NCI-H2107 treated with DMSO at 0.1 percent for 48 hours (cell line): ENCODE measurements around the gene TYW1.
"Not testable (repeated sequence)": the region's sequence is repeated elsewhere in the genome, so short reads cannot be mapped to it uniquely, and the experiment has no call there.

ENCODE experiments used
- DNase-seq: peaks from one replicate; lab custom pipeline; 2025; ENCODE audit not compliant: unreplicated experiment; lab: John Stamatoyannopoulos, UW

Gene TYW1

DNA sequence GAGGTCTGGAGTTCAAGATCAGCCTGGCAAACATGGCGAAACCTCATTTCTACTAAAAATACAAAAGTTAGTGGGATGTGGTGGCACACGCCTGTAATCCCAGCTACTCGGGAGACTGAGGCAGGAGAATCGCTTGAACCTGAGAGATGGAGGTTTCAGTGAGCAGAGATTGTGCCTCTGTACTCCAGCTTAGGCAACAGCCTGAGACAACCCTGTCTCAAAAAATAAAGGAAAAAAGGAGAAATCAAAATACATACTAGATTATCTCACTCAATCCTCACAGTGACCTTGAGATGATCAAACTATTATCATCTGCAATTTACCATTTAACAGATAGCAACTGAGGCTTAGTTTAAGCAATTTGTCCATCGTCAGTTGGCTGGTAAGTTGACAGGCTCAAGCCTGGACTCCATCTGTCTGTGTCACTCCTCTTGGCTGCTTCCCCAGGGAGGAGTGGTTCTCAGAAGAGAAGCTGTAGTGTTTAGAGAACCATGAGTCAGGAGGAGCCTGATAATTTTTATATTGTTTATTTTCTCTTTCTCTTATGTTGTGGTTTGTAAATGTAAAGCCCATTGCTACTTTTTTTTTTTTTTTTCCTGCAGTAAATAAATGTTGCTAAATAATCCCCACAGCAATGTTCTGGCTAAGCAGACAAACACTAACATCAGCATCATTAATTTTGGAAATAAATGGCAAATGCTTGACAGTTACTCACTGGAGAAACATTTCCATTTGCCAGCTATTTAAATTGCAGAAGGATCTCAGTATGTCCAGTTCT is 46.3 kb downstream of the TYW1 start:
- peak; percentile 26 for DNase-seq

DNA sequence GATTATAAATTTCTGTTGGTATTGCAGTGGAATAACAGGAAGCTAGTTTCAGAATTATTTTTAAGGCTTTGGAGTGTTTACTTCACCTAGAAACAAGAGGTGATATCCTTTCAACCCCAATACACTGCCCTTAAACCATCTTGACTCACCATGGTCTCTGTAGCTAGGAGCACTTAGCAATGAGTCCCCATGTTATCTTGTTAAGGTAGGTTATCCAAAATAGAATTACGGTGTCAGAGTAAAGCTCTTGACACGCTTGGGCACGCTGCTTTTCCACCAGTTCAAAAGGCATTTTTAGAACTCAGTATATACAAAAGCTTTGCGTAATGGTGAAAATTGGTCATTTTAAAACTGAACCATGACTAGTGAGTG is 46.9 kb downstream of the TYW1 start:
- DNase-seq, result not testable (repeated sequence)

DNA sequence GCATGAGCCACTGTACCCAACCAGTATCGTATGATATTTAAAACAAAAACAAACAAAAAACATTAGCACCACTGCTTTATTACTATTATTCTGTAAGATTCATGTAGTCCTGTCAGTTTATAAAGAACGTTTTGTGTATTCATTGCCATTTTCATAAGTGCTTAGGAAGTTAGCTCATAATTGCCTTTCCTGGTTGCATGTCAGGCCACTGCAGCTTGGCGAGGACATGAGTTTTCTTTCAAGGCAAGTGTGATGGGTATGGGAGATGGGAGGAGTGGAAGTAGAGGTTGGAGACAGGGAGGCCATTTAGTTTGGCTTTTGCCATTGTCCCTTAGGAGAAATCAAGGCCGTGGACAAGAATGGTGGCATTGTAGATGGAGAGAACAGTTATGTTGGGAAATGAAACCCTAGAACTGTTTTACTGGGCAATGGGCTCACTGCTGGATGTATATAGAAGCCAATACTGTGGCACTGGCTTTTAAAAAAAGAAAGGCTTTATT is 48.9 kb downstream of the TYW1 start:
- no peak for DNase-seq

DNA sequence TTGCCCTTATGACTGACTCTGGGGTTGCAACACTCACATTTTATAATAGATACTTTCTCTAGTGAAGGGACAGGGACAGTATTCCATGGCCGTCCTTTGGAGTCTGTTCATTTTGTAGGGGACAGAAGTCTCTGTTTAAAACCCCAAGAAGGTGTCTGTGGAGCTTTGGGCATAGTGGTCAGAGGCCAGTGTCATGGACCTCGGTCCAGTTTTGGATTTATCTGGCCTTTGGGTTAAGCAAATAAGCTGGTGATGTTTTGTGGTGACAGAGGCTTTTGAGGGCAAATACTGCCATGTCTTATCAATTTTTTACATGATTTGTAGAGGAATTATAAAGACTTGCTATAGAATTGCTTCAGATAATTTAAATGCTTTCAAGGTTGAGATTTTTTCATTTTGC is 50.2 kb downstream of the TYW1 start:
- DNase-seq, result not testable (repeated sequence)

DNA sequence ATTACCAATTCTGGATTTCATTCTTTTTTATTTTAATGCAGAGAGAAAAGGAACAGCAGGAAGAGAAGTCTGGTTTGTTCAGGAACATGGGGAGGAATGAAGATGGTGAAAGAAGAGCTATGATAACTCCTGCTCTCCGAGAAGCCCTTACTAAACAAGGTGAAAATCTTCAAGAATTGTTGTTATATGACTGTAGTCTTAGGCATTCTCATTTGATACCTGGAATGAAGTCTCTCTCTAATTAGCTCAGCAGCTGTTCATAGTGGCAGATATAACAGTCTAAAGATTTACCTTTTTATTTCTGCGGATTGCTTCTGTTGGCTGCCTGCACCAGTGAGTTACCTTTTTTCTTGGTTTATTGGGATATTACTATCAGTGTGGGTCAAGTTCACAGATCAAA is 53.3 kb downstream of the TYW1 start:
- DNase-seq, result not testable (repeated sequence)

DNA sequence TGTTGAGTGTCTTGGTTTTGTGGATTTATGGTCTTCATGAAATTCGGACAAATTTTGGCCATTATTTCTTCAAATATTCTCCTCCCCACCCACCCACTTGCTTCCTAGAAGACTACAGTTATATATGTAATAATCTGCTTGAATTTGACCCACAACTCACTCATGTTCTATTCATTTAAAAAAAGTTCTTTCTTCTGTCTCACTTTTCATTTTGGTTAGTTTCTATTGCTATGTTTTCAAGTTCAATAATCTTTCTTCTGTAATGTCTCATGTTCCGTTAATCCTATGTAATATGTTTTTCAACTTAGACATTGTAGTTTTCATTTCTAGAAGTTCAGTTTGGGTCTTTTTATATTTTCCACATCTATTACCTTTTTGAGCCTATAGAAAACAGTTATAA is 55.5 kb downstream of the TYW1 start:
- DNase-seq, result not testable (repeated sequence)

DNA sequence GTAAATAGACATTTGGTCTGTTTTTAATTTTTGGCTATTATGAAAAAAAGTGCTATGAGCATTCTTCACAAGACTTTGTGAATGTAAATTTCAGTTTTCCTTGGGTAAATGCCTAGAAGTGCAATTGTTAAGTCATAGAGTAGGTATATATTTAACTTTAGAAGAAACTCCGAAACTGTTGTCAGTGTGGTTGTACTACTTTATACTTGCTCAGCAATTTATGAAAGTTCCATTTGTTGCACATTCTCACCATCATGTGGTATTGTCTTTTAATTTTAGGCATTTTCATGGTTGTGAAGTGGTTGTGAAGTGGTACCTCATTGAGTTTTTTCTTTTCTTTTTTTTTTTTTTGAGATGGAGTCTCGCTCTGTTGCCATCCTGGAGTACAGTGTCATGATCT is 60.0 kb downstream of the TYW1 start:
- DNase-seq, result no peak

DNA sequence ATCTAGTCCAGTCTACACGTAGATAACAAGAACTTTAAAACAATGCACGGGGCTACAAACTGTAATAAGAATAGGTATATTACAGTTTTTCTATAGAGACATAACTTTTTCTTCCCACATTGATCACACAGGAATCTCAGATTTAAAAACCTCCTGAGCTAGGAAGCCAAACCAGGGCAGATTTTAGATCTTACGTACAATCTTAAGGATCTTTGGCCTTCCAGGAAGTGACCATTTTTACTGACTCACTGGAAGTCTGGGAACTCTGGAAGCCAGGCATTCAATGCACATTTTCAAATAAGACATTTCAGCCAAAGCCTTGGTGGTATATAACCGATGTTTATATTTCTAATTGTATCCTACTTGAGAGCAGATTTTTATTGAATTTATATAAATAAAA is 64.7 kb downstream of the TYW1 start:
- not testable (repeated sequence) for DNase-seq

DNA sequence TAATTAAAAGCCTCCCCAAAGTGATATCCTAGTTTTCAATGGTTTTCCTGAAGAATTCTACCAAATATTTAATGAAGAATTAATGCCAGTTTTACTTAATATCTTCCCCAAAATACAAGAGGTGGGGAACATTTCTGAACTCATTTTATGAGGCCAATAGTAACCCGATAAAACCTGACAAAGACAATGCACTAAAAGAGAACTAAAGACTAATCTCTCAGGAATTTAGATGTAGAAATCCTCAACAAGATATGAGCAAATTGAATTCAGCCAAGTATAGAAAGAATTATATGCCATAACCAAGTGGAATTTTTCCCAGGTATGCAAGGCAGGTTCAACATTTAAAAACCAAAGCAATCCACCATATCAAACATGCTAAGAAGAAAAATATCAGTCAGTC is 66.2 kb downstream of the TYW1 start:
- DNase-seq, result not testable (repeated sequence)

DNA sequence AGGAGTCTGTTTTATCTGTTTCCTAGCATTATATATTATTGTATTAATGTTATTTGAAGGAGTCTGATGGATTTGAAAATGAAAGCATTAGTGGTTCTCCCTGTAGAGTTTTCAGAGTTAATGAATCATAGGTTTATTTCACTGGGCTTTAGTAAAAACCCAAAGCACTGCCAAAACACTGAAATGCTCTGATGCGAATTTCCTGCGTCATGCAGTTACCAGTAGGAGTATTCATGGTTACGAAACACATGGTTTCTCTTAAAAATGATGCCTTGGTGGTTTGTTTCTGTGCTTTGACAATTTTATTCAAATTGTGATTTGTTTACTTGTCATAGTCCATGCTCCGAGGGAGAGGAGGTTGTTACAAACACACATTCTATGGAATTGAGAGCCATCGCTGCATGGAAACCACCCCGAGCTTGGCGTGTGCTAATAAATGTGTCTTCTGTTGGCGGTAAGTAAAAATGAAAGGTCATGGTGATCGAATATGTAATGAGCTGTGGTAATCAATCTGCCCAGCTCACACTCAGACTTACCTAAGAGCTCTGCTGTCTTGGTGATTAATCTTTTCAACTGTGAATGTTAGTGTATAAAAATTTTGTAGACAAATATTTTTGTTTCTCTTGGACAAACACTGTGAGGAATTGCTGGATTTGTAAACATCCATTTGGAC is 70.5 kb downstream of the TYW1 start:
- not testable (repeated sequence) for DNase-seq

DNA sequence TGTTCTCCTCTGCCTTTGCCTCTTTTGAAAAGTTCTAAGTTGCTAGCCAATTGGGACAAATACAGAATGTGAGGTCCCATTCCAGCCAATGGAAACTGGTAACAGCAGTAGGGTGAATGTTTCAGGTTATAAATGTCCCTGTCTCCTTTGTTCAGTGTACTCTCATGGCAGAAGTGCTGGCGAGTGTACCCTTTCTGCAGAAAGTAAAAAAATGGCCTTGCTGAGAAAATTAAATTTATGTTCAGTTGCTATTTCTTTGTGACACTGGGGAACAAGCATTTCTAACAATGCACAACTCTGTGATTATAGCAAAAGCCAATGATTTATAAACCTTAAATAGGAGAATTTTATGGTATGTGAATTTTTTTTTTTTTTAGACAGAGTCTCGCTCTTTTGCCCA is 79.5 kb downstream of the TYW1 start:
- not testable (repeated sequence) for DNase-seq

DNA sequence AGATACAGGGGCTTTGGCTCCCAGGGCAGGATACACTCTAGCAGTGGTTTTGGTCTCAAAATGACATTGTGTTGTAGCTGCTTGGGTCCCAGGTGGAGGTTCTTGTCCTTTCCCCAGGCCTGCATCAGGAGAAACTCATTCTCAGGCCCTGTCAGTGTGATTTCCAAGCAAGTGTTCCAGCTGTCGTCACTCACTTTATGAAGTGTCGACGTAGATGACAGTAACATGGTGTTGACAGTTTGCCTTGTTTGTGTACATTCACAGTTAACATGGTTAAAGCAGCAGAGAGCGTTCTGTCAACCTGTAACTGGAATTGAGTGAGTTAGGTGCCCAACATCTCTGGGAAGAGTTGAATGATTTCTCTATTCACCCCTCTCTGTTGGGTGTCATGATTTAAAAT is 86.2 kb downstream of the TYW1 start:
- not testable (repeated sequence) for DNase-seq

DNA sequence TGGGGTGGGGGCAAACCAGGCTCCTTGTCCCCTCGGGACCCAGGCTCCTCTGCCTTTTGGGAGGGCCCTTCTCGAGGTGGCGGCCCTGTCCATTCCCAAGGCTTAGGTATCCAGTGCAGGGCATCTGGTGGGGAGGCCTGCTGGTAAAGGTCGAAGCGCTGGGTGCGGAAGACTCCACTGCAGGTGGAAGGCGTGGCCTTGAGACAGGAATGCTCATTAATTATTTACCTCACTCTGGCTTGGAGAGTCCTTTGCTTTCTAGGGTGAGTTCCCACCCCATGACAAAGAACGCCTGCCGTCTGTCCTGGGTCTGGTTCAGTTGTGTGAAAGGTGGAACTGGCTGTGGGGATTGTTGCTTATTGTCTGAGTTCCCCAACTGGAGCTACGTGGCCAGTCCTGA is 92.6 kb downstream of the TYW1 start:
- not testable (repeated sequence) for DNase-seq

DNA sequence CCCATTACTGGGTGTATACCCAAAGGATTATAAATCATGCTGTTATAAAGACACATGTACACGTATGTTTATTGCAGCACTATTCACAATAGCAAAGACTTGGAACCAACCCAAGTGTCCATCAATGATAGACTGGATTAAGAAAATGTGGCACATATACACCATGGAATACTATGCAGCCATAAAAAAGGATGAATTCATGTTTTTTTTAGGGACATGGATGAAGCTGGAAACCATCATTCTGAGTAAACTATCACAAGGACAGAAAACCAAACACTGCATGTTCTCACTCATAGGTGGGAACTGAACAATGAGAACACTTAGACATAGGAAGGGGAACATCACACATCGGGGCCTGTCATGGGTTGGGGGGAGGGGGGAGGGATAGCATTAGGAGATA is 94.4 kb downstream of the TYW1 start:
- not testable (repeated sequence) for DNase-seq

DNA sequence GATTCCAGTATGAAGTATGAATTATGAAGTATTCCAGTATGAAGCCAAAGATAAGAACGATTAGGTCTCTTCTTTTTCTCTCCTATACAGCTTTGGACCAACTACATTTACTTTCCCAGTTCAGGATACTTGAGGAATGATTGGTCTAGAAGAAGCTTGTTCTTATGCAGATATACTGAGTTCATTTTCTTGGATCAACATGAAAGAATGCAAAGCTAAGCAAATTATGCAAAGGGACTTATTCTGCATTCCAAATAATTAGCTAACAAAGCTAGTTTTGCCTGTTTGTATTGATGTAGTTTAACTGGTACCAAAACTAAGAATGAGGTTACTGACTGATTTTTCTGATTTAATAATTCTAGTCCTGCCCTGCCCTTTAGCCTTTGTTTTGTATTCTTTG is 101.4 kb downstream of the TYW1 start:
- DNase-seq, result not testable (repeated sequence)

DNA sequence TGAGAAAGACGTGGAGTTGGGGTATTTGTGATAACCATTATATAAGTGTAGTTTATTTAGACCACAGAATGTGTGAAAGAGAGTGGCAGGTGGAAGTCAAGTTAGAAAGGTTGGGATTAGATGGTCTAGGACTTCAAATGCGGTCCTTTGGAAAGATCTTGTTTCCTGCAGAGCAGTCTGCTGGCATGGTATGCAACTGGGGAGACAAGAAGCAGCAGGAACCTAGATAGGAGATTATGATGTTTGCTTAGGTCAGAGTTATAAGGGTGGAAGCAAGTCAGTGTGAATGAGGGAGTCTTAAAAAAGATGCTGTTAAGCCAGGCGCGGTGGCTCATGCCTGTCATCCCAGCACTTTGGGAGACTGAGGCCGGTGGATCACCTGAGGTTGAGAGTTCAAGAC is 102.8 kb downstream of the TYW1 start:
- not testable (repeated sequence) for DNase-seq

DNA sequence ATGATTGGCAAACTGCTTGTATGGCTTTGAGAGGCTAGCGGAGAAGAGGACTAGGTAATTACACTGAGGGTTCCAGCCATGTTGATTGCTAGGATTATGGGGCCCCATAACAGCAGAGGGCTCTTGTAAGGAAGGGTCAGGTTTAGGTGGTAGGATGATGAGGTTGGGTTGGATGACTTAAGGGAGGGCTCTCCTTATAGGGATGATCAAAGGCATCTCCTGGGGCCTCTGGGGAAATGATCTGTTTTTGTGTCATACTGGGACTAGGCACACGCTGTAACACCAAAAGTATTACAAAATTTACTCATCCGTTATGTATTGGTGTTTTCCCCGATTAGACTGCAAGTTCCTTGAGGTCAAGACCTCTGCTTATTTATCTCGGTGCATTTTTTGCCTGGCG is 103.4 kb downstream of the TYW1 start:
- not testable (repeated sequence) for DNase-seq

DNA sequence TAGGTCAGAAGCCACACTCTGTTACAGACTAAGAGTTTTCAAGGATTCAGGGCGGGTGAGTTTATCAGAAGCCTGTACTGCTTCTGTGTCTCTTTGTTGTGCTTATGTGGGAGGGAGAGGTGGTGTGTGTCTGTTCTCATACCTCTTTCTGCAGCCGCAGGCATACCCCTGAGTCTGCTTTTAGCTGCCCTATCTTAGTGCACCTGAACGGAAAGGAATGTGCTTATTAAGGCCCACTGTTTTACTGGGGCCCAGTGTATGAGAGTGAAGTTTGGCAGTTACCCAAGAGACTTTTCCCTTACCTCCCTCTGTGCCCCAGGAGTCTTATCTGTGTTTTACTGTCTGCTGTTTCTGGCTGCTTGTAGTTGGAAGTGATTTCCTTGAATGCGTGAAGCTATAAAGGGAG is 104.3 kb downstream of the TYW1 start:
- DNase-seq, result no peak

DNA sequence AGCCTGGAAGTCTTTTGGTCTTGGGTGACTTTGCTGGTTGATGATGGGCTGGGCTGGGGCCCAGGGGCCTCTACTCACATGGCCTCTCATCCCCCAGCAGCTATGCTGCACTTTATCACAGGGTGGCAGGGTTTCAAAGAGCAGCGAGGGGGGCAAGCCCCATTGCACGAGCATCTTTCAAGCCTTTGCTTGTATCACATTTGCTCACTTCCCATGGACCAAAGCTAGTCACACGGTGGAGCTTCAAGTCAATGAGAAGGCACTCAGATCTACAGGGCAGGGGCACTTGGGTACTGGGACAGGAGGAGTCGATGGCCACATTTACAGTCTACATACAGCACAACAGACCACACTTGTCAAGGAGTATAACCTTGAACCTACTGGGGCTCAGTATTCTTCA is 108.3 kb downstream of the TYW1 start:
- DNase-seq, result not testable (repeated sequence)

DNA sequence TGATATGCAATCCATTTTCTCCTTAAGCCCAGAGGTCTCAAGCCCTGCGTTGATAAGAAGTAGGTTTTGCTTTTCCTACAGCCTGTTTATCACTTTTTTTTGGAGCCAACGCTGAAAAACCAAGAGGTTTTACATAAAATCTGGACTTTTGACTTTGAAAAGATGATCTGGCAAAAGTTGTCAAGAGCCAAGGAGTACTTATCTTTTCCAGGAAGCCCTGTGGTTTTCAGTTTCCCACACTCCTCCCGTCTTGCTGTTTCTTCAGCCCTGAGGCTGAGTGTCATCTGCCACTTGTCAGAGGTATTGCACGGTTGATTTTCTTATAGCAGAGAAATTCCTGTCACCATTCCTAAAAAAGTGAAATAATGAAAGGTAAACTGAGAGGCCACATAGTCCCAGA is 108.7 kb downstream of the TYW1 start:
- DNase-seq, result no peak

DNA sequence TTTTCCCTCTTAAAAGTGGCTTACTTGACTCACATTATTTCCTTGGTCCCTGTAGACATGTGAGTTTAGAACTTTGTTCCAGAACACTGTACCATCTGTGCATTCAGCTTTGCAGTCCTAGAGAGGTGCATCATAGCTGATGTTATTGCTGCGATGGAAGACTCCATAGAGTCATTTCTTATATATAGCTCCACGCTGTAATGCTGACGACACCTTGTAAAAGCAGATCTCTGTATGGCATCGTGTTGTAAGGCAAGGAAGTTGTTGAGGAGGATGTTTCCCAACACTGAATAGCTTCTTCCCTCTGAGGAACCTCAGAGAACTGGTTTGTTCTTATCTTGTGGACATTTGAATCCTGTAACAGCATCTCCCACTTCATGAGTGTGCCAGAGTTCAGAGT is 109.6 kb downstream of the TYW1 start:
- not testable (repeated sequence) for DNase-seq

DNA sequence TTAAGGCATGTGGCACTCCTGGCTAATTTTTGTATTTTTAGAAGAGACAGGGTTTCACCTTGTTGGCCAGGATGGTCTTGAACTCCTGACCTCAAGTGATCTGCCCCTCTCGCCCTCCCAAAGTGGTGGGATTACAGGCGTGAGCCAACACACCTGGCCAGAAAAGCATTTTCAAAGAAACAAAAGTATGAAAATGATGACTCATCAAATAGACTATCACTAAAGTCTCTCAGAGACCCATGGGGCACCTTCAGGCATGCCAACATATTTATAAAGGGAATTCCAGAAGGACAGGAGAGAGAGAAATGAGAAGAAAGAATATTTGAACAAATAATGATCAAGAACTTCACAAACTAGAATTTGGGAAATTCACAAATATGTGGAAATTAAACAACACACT is 114.7 kb downstream of the TYW1 start:
- DNase-seq, result not testable (repeated sequence)
